HEK293 (cell line): ENCODE data around the gene UROD.
"Not testable (repeated sequence)": the region's sequence is repeated elsewhere in the genome, so short reads cannot be mapped to it uniquely, and the experiment has no call there.

Experiments used
- CTCF ChIA-PET: fragments of 350-600 bp; formaldehyde crosslinking; extraction: SDS; loops from one replicate; lab custom pipeline; 2021; ENCODE audit warnings: antibody characterized with exemption; lab: Yijun Ruan, JAX
- POLR2A ChIA-PET: fragments of 300-600 bp; formaldehyde crosslinking; extraction: SDS; loops from one replicate; lab custom pipeline; 2020; ENCODE audit warnings: antibody characterized with exemption, inconsistent platforms; lab: Yijun Ruan, JAX
- H3K27ac ChIP-seq: fragments of 200-500 bp; sonication (Bioruptor generic); 2 replicates; pipeline ENCODE4 v1.5.1; 2014; ENCODE audit warnings: low read depth, low read length, control low read depth, inconsistent platforms; ENCODE audit errors: extremely low read depth
- H3K36me3 ChIP-seq, 2 experiments: fragments of 200-500 bp in 1 of 2; sonication (Bioruptor generic) in 1 of 2; 1 replicate in 1 of 2; 2 replicates in 1 of 2; pipeline ENCODE4 v1.5.1; 2014 to 2017; ENCODE audit warnings: inconsistent platforms in 2 of 2, low read length in 2 of 2; ENCODE audit not compliant: control insufficient read depth in 2 of 2, insufficient read depth in 1 of 2
- H3K4me1 ChIP-seq: fragments of 200-500 bp; sonication (Bioruptor generic); 2 replicates; pipeline ENCODE4 v1.5.1; 2014; ENCODE audit warnings: mild to moderate bottlenecking, low read length, inconsistent platforms; ENCODE audit not compliant: control insufficient read depth, insufficient read depth
- H3K4me3 ChIP-seq: 2 replicates; pipeline ENCODE4 v1.5.1; 2011; ENCODE audit warnings: low read depth, mild to moderate bottlenecking, control low read depth, low read length, moderate library complexity
- H3K9me3 ChIP-seq: fragments of 200-500 bp; sonication (Bioruptor generic); 2 replicates; pipeline ENCODE4 v1.5.1; 2014; ENCODE audit warnings: low read depth, low read length, inconsistent platforms; ENCODE audit not compliant: control insufficient read depth, insufficient read depth
- FEZF1 ChIP-seq: fragments of 450-650 bp; formaldehyde crosslinking; IDR thresholded peaks from 2 replicates; pipeline ENCODE4 v1.5.1; 2016; ENCODE audit warnings: missing biosample characterization, missing genetic modification characterization
- PRDM4 ChIP-seq: fragments of 450-650 bp; formaldehyde crosslinking; IDR thresholded peaks from 2 replicates; pipeline ENCODE4 v1.5.1; 2017; ENCODE audit warnings: missing biosample characterization, missing genetic modification characterization
- REPIN1 ChIP-seq: fragments of 450-650 bp; formaldehyde crosslinking; IDR thresholded peaks from 2 replicates; pipeline ENCODE4 v1.5.1; 2017; ENCODE audit warnings: missing biosample characterization, missing genetic modification characterization, low read depth
- TSHZ1 ChIP-seq: fragments of 450-650 bp; formaldehyde crosslinking; IDR thresholded peaks from 2 replicates; pipeline ENCODE4 v1.5.1; 2016; ENCODE audit warnings: missing biosample characterization, missing genetic modification characterization, borderline replicate concordance
- ZBTB10 ChIP-seq: fragments of 450-650 bp; formaldehyde crosslinking; IDR thresholded peaks from 2 replicates; pipeline ENCODE4 v1.5.1; 2016; ENCODE audit warnings: missing biosample characterization, missing genetic modification characterization
- ZBTB20 ChIP-seq: fragments of 450-650 bp; formaldehyde crosslinking; IDR thresholded peaks from 2 replicates; pipeline ENCODE4 v1.5.1; 2016; ENCODE audit warnings: missing biosample characterization, missing genetic modification characterization
- ZFP37 ChIP-seq: fragments of 450-650 bp; formaldehyde crosslinking; IDR thresholded peaks from 2 replicates; pipeline ENCODE4 v1.5.1; 2016; ENCODE audit warnings: missing biosample characterization, missing genetic modification characterization
- ZFP41 ChIP-seq: fragments of 450-650 bp; formaldehyde crosslinking; IDR thresholded peaks from 2 replicates; pipeline ENCODE4 v1.5.1; 2016; ENCODE audit warnings: missing biosample characterization, missing genetic modification characterization, borderline replicate concordance
- ZNF121 ChIP-seq: fragments of 450-650 bp; formaldehyde crosslinking; IDR thresholded peaks from 2 replicates; pipeline ENCODE4 v1.5.1; 2016; ENCODE audit warnings: missing biosample characterization, missing genetic modification characterization
- ZNF133 ChIP-seq: fragments of 450-650 bp; formaldehyde crosslinking; IDR thresholded peaks from 2 replicates; pipeline ENCODE4 v1.5.1; 2016; ENCODE audit warnings: missing biosample characterization, missing genetic modification characterization
- ZNF174 ChIP-seq: fragments of 450-650 bp; formaldehyde crosslinking; IDR thresholded peaks from 2 replicates; pipeline ENCODE4 v1.5.0; 2017; ENCODE audit warnings: missing biosample characterization, mild to moderate bottlenecking, missing genetic modification characterization
- ZNF175 ChIP-seq: fragments of 450-650 bp; formaldehyde crosslinking; IDR thresholded peaks from 2 replicates; pipeline ENCODE4 v1.5.1; 2016; ENCODE audit warnings: missing biosample characterization, missing genetic modification characterization
- ZNF184 ChIP-seq: fragments of 450-650 bp; IDR thresholded peaks from 2 replicates; pipeline ENCODE4 v1.5.1; 2018; ENCODE audit warnings: missing biosample characterization, mild to moderate bottlenecking, missing genetic modification characterization
- ZNF211 ChIP-seq: fragments of 450-650 bp; formaldehyde crosslinking; IDR thresholded peaks from 2 replicates; pipeline ENCODE4 v1.5.1; 2016; ENCODE audit warnings: low read depth, missing biosample characterization, missing genetic modification characterization
- ZNF23 ChIP-seq: fragments of 450-650 bp; formaldehyde crosslinking; IDR thresholded peaks from 2 replicates; pipeline ENCODE4 v1.5.1; 2016; ENCODE audit warnings: missing biosample characterization, missing genetic modification characterization, borderline replicate concordance
- ZNF518A ChIP-seq: fragments of 450-650 bp; formaldehyde crosslinking; conservative IDR thresholded peaks from 2 replicates; pipeline ENCODE4 v1.5.1; 2016; ENCODE audit warnings: low read depth, missing biosample characterization, missing genetic modification characterization
- ZNF560 ChIP-seq: fragments of 450-650 bp; formaldehyde crosslinking; IDR thresholded peaks from 2 replicates; pipeline ENCODE4 v1.5.1; 2017; ENCODE audit warnings: missing biosample characterization, missing genetic modification characterization, borderline replicate concordance
- ZNF621 ChIP-seq: fragments of 450-650 bp; formaldehyde crosslinking; IDR thresholded peaks from 2 replicates; pipeline ENCODE4 v1.5.1; 2017; ENCODE audit warnings: missing biosample characterization, missing genetic modification characterization
- ZNF830 ChIP-seq: fragments of 450-650 bp; IDR thresholded peaks from 2 replicates; pipeline ENCODE4 v1.5.0; 2018; ENCODE audit warnings: missing biosample characterization, missing genetic modification characterization, low read depth, mild to moderate bottlenecking, moderate library complexity

Gene UROD

GRCh38 chr1:45062463-45062862 lies 50.4 kb downstream of the UROD start:
- POLR2A ChIA-PET = not testable (repeated sequence)

GRCh38 chr1:45065083-45065482 lies 53.0 kb downstream of the UROD start:
- CTCF ChIA-PET = no interaction called here
- no peaks in the 10 kb centered on the region for H3K36me3 ChIP-seq
- TF ChIP-seq ZNF175 (tag by site-specific recombination) = no peak
- no peak for TF ChIP-seq ZFP41 (tag by site-specific recombination)
- TF ChIP-seq ZNF23 = no peak
- no peak for TF ChIP-seq ZFP37 (tag by site-specific recombination)
- TF ChIP-seq TSHZ1 (tag by site-specific recombination) = no peak
- no peak for TF ChIP-seq FEZF1 (tag by site-specific recombination)
- TF ChIP-seq ZNF621 (tag by site-specific recombination) = no peak
- TF ChIP-seq ZBTB20 = no peak
- no peak for TF ChIP-seq PRDM4 (tag by site-specific recombination)
- TF ChIP-seq ZNF133 (tag by site-specific recombination) = no peak
- no peak for TF ChIP-seq ZNF518A (tag by site-specific recombination)
- no peak for TF ChIP-seq ZNF830
- TF ChIP-seq ZBTB10 = no peak
- TF ChIP-seq ZNF184 (tag by site-specific recombination) = no peak
- no peak for TF ChIP-seq REPIN1 (tag by site-specific recombination)
- TF ChIP-seq ZNF211 (tag by site-specific recombination) = no peak
- TF ChIP-seq ZNF560 = no peak
- no peak for TF ChIP-seq ZNF174 (tag by site-specific recombination)
- H3K4me1 ChIP-seq = no peaks in the 10 kb centered on the region
- no peaks in the 10 kb centered on the region for H3K9me3 ChIP-seq
- H3K27ac ChIP-seq = no peak overlapping the region
- H3K4me3 ChIP-seq = no peak overlapping the region
- POLR2A ChIA-PET = no interaction called here

More at GRCh38 chr1:45062463-45062862, 50.4 kb downstream of the UROD start:
- H3K27ac ChIP-seq, H3K4me3 ChIP-seq, CTCF ChIA-PET, H3K9me3 ChIP-seq, H3K4me1 ChIP-seq: not testable (repeated sequence)
- TF ChIP-seq ZNF121 = peak; percentile 64
- peaks cover 0 to 12% of the 10 kb centered on the region in 2 experiments; a peak in 1 of 3 replicates for H3K36me3 ChIP-seq
